Measurements from ENCODE around the gene RPL29. TPM values are rescaled to one million over a fixed set of nuclear protein-coding genes. Genes with fewer than 3 reads are reported as not detected.

RPL29 gene
- total RNA-seq, 2 donors from 2014 or later = 1,359 to 1,493 TPM

- Mint-ChIP-seq H3K27ac (no peak overlapping the region), H3K36me3 (ENCODE audit: low read depth) (peaks cover 10% of the 10 kb centered on the region), H3K4me1 (peaks cover 7% of the 10 kb centered on the region), H3K27me3 (peaks cover 22% of the 10 kb centered on the region), H3K4me3 (no peak overlapping the region)
- H3K9me3 ChIP-seq (ENCODE audit: control insufficient read depth, low read length, poor library complexity, severe bottlenecking) = no peaks in the 10 kb centered on the region
- ATAC-seq (no peak), DNase-seq (no peak)
These were observed 38.0 kb downstream of the RPL29 start for GRCh38 chr3:51957520-51958205.

DNA sequence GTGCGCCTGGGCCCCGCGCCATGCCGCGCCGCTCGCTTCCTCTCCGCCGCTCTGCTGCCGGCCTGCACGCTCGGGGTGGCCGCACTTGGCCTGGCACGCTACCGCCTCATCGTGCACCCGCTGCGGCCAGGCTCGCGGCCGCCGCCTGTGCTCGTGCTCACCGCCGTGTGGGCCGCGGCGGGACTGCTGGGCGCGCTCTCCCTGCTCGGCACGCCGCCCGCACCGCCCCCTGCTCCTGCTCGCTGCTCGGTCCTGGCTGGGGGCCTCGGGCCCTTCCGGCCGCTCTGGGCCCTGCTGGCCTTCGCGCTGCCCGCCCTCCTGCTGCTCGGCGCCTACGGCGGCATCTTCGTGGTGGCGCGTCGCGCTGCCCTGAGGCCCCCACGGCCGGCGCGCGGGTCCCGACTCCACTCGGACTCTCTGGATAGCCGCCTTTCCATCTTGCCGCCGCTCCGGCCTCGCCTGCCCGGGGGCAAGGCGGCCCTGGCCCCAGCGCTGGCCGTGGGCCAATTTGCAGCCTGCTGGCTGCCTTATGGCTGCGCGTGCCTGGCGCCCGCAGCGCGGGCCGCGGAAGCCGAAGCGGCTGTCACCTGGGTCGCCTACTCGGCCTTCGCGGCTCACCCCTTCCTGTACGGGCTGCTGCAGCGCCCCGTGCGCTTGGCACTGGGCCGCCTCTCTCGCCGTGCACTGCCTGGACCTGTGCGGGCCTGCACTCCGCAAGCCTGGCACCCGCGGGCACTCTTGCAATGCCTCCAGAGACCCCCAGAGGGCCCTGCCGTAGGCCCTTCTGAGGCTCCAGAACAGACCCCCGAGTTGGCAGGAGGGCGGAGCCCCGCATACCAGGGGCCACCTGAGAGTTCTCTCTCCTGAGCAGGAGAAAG is 39.6 kb downstream of the RPL29 start:
- Mint-ChIP-seq H3K4me3 (peak overlapping the region; percentile 41), H3K27me3 (peaks cover 22% of the 10 kb centered on the region), H3K36me3 (ENCODE audit: low read depth) (peaks cover 12% of the 10 kb centered on the region), H3K4me1 (peaks cover 7% of the 10 kb centered on the region), H3K27ac (no peak overlapping the region)
- H3K9me3 ChIP-seq (ENCODE audit: control insufficient read depth, low read length, poor library complexity, severe bottlenecking) = no peaks in the 10 kb centered on the region
- DNase-seq (no peak), ATAC-seq (peak; percentile 84)

- H3K27me3 Mint-ChIP-seq = peaks cover 22% of the 10 kb centered on the region
- no peak for ATAC-seq
- peak within 1 kb of the TSS; percentile 52 for H3K4me3 Mint-ChIP-seq
These were observed 40.4 kb downstream of the RPL29 start, which contains the start of gene GPR62 for GRCh38 chr3:51955175-51955892. TSS of gene GPR62 (plus strand) at chr3:51955381. CDS start at chr3:51955653, 272 bp downstream.

DNA sequence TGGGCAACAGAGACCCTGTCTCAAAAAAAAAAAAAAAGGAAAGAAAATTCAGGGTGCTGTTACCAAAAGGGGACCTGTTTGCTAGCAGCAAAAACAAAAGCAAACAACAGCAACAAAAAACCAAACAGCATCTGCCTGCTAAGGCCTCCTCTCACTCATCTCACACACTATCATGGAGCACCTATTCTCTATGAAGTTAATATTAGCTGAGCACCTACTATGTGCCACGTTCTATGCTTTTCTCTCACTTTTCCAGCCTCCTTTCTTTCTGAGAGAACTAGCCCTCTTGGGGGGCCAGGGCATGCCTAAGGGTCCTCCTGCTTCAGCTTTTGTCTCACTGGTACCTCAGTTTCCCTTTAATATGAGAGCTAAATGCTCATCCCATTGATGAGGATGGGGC is 41.0 kb downstream of the RPL29 start:
- peak overlapping the region; percentile 52 for H3K4me3 Mint-ChIP-seq

More at GRCh38 chr3:51955175-51955892, 40.4 kb downstream of the RPL29 start, which contains the start of gene GPR62:
- Mint-ChIP-seq H3K27ac (no peak within 1 kb of the TSS), H3K4me1 (peaks cover 7% of the 10 kb centered on the region), H3K36me3 (ENCODE audit: low read depth) (peaks cover 10% of the 10 kb centered on the region)
- DNase-seq = no peak
- no peaks in the 10 kb centered on the region for H3K9me3 ChIP-seq (ENCODE audit: control insufficient read depth, low read length, poor library complexity, severe bottlenecking)

DNA sequence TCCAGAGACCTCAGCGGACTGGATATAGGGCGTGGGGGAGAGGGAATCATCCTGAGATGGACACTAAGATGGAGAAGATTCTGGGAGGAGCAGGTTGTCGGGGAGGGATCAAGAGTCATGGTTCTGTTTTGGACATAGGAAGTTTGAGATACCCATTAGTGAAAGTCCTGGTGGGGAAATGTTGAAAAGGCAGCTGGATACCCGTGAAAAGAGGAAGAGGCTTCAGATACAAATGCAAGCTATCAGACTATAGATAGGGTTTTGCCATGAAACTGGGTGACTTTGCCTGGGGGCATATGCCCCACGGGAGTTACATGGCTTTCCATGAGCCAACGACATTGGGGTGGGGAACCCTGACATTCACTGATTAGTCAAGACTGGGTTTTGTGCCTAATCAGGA is 41.6 kb downstream of the RPL29 start:
- Mint-ChIP-seq H3K4me3 (peak overlapping the region; percentile 36), H3K4me1 (peaks cover 7% of the 10 kb centered on the region), H3K36me3 (ENCODE audit: low read depth) (peaks cover 10% of the 10 kb centered on the region), H3K27me3 (peaks cover 22% of the 10 kb centered on the region), H3K27ac (no peak overlapping the region)
- no peaks in the 10 kb centered on the region for H3K9me3 ChIP-seq (ENCODE audit: control insufficient read depth, low read length, poor library complexity, severe bottlenecking)
- no peak for ATAC-seq
- DNase-seq = no peak

More for the DNA sequence above, 41.0 kb downstream of the RPL29 start:
- no peaks in the 10 kb centered on the region for H3K9me3 ChIP-seq (ENCODE audit: control insufficient read depth, low read length, poor library complexity, severe bottlenecking)
- H3K36me3 Mint-ChIP-seq (ENCODE audit: low read depth) = peaks cover 10% of the 10 kb centered on the region
- H3K4me1 Mint-ChIP-seq = peaks cover 7% of the 10 kb centered on the region
- H3K27me3 Mint-ChIP-seq = peaks cover 22% of the 10 kb centered on the region
- DNase-seq (no peak), ATAC-seq (no peak)
- H3K27ac Mint-ChIP-seq = no peak overlapping the region

DNA sequence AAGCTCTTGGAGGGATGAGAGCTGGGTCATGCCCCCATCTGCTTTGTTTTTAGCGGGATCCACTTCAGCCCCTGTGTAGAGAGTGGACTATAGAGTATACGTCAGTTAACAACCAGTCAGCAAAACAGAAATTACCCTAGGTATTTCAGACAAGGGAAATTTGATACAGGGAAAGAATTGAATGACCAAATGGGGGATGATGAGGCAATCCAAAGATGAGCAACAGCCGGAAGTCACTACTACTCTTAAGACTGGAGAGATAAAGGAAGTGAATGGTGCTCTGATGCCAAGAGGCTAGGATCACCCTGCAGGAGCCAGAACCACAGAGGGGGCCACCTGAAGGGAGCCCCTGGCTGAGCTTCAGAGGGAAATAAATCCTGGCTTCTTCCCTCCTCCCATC is 42.2 kb downstream of the RPL29 start:
- Mint-ChIP-seq H3K4me3 (no peak overlapping the region), H3K36me3 (ENCODE audit: low read depth) (peaks cover 9% of the 10 kb centered on the region), H3K27ac (no peak overlapping the region), H3K27me3 (peaks cover 22% of the 10 kb centered on the region), H3K4me1 (peaks cover 7% of the 10 kb centered on the region)
- DNase-seq = no peak
- H3K9me3 ChIP-seq (ENCODE audit: control insufficient read depth, low read length, poor library complexity, severe bottlenecking) = no peaks in the 10 kb centered on the region
- ATAC-seq = no peak

DNA sequence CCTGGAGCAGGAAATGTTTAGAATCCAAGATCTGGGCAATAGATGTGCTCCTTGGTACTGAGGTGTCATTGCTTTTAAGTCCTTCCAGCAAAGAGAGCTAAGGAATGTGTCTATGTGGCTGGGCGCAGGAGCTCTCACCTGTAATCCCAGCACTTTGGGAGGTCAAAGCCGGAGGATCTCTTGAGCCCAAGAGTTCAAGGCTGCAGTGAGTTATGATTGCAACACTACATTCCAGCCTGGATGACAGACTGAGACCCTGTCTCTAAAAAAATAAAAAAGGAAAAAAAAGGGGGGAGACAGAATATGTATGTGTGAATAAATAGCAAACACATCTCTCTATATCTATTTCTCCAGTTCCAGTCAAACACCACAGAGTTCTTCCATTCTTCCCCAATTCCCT is 44.8 kb downstream of the RPL29 start:
- no peak for ATAC-seq
- Mint-ChIP-seq H3K27me3 (peaks cover 22% of the 10 kb centered on the region), H3K36me3 (ENCODE audit: low read depth) (peaks cover 6% of the 10 kb centered on the region)

DNA sequence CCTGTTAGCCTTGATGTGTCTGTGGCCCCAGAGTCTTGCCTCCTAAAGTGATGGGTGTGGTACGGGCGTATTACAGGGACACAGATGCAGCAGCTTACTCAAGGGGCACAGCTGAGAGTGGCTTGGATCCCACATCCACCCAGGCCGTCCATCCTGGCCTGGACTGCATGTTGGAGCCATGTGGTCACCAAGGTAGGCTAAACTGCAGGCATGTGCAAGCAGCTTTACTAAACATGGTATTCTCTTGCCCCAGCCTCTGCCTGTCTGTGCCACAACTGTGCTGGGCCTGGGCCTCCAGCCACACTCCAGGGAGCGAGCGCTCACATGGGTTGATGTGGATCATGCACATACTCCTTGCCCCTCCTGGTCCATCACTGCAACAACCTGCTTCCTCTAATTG is 46.6 kb downstream of the RPL29 start:
- Mint-ChIP-seq H3K27ac (no peak overlapping the region), H3K36me3 (ENCODE audit: low read depth) (peaks cover 6% of the 10 kb centered on the region), H3K27me3 (peaks cover 13% of the 10 kb centered on the region), H3K4me1 (peaks cover 4% of the 10 kb centered on the region), H3K4me3 (no peak overlapping the region)
- DNase-seq (no peak), ATAC-seq (no peak)
- no peaks in the 10 kb centered on the region for H3K9me3 ChIP-seq (ENCODE audit: control insufficient read depth, low read length, poor library complexity, severe bottlenecking)

More for the DNA sequence above, 44.8 kb downstream of the RPL29 start:
- Mint-ChIP-seq H3K4me1 (peaks cover 4% of the 10 kb centered on the region), H3K4me3 (no peak overlapping the region), H3K27ac (no peak overlapping the region)
- H3K9me3 ChIP-seq (ENCODE audit: control insufficient read depth, low read length, poor library complexity, severe bottlenecking) = no peaks in the 10 kb centered on the region
- DNase-seq = no peak

DNA sequence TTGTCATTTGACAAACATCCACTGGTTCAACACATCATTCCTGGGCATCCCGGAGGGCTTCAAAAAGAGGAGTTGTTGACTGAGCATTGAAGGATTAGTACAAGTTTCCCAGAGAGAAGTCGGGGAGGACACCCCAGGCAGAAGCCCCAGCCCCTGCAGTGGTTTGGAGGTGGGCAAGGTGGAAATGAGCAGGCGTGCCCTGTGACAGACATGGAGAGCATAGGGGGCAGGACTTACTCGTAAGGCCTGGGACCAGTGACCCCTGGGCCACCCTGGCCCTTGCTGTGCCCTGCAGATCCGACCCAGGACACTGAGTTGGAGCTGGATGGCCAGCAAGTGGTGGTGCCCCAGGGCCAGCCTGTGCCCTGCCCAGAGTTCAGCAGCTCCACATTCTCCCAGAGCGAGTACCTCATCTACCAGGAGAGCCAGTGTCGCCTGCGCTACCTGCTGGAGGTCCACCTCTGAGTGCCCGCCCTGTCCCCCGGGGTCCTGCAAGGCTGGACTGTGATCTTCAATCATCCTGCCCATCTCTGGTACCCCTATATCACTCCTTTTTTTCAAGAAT is 47.6 kb downstream of the RPL29 start:
- peaks cover 2% of the 10 kb centered on the region for H3K36me3 Mint-ChIP-seq (ENCODE audit: low read depth)
- ATAC-seq (no peak), DNase-seq (no peak)
- no peaks in the 10 kb centered on the region for H3K9me3 ChIP-seq (ENCODE audit: control insufficient read depth, low read length, poor library complexity, severe bottlenecking)
- peaks cover 2% of the 10 kb centered on the region for H3K4me1 Mint-ChIP-seq
- H3K27me3 Mint-ChIP-seq = peaks cover 2% of the 10 kb centered on the region
- H3K27ac Mint-ChIP-seq = no peak overlapping the region
- H3K4me3 Mint-ChIP-seq = no peak overlapping the region

- DNase-seq (no peak), ATAC-seq (no peak)
- no peak overlapping the region for H3K4me3 Mint-ChIP-seq
- no peaks in the 10 kb centered on the region for H3K9me3 ChIP-seq (ENCODE audit: control insufficient read depth, low read length, poor library complexity, severe bottlenecking)
- H3K27me3 Mint-ChIP-seq = no peaks in the 10 kb centered on the region
- H3K4me1 Mint-ChIP-seq = peaks cover 4% of the 10 kb centered on the region
- H3K27ac Mint-ChIP-seq = no peak overlapping the region
- peaks cover 2% of the 10 kb centered on the region for H3K36me3 Mint-ChIP-seq (ENCODE audit: low read depth)
These were observed 48.3 kb downstream of the RPL29 start for GRCh38 chr3:51947215-51947900.

DNA sequence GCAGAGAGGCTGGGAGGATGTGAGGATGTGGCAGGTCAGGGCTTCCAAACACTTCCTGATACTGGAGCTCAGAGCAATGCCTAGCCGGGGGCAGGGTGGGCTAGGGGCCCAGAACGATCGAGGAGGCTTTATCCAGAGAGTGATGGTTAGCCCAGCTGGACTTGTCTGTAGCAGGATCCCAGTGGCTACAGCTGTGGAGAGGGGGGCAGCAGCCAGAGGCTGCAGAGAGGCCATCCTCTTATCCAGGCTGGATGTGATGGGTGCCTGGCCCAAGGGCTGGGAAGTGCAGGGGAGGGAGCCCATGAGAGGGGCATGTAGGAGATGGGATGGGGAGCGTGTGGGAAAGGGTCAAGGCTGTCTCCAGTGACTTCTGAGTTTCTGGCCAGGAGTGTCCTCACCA is 48.9 kb downstream of the RPL29 start:
- no peak for ATAC-seq
- no peaks in the 10 kb centered on the region for H3K9me3 ChIP-seq (ENCODE audit: control insufficient read depth, low read length, poor library complexity, severe bottlenecking)
- no peak overlapping the region for H3K4me3 Mint-ChIP-seq
- DNase-seq = no peak
- no peaks in the 10 kb centered on the region for H3K27me3 Mint-ChIP-seq
- no peak overlapping the region for H3K27ac Mint-ChIP-seq
- H3K4me1 Mint-ChIP-seq = peaks cover 7% of the 10 kb centered on the region
- H3K36me3 Mint-ChIP-seq (ENCODE audit: low read depth) = no peaks in the 10 kb centered on the region

DNA sequence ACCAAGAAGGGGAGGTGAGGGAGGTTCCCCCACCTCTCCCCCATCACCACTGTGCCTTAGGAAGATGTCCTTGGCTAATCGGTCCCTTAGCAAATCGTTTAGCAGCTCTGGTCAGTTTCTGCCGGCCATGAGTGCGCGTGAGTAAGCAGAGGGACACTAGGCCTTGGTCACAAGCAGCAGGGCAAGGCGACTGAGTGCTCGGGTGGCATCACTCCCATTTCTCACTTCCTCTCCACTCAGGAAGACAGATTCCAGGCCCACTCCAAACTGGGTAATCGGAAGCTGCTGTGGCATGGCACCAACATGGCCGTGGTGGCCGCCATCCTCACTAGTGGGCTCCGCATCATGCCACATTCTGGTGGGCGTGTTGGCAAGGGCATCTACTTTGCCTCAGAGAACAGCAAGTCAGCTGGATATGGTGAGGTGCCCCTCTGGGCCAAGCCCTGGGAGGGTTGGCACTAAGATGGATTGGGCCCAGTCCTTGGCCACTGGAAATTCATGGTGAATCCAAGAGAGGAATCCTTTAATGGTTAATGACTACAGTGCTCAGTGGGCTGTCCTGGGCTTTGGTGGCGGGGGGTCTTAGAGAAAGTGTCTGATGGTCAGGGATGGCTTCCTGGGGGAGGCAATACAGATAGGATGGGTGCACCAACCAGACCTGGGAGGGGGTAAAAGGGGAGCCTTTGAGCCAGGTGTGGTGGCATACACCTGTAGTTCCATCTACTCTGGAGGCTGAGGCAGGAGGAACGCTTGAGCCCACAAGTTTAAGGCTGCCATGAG is 49.6 kb downstream of the RPL29 start:
- Mint-ChIP-seq H3K4me1 (peaks cover 11% of the 10 kb centered on the region), H3K4me3 (peak overlapping the region; percentile 19), H3K27ac (no peak overlapping the region), H3K36me3 (ENCODE audit: low read depth) (no peaks in the 10 kb centered on the region), H3K27me3 (no peaks in the 10 kb centered on the region)
- no peaks in the 10 kb centered on the region for H3K9me3 ChIP-seq (ENCODE audit: control insufficient read depth, low read length, poor library complexity, severe bottlenecking)
- no peak for DNase-seq
- ATAC-seq = no peak
